GM10266 (cell line): Measurements from ENCODE around the gene NSD2.

Experiments
- DNase-seq: peaks from one replicate; pipeline ENCODE4 v3.0.0; 2012; ENCODE audit errors: extremely low spot score
- CTCF ChIP-seq: IDR thresholded peaks from 2 replicates; pipeline ENCODE4 v1.5.1; 2012; ENCODE audit warnings: mild to moderate bottlenecking, low read depth; ENCODE audit not compliant: control insufficient read depth, insufficient read depth; ENCODE audit errors: missing control alignments

The NSD2 gene

GRCh38 chr4:1964443-1964842 lies 93.2 kb downstream of the NSD2 start:
- no peak for TF ChIP-seq CTCF
- DNase-seq = no peak

DNA sequence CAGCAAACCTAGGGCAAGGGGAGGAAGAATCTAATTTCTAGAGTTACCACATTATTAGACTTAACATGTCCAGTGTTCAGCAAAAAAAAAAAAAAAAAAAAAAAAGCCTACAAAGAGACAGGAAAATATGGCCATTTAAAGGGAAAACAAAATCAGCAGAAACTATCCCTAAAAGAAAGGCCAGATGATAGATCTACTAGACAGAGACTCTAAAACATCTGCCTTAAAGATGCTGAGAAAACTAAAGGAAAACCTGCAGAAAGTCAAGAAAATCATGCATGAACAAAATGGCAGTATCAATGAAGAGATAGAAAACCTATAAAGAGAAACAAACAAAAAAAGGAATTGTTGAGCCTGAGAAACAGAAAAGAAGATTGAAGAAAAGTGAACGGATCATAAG lies 93.8 kb downstream of the NSD2 start:
- no peak for DNase-seq
- no peak for TF ChIP-seq CTCF

GRCh38 chr4:1967512-1968149 lies 96.4 kb downstream of the NSD2 start:
- no peak for DNase-seq
- TF ChIP-seq CTCF = no peak

DNA sequence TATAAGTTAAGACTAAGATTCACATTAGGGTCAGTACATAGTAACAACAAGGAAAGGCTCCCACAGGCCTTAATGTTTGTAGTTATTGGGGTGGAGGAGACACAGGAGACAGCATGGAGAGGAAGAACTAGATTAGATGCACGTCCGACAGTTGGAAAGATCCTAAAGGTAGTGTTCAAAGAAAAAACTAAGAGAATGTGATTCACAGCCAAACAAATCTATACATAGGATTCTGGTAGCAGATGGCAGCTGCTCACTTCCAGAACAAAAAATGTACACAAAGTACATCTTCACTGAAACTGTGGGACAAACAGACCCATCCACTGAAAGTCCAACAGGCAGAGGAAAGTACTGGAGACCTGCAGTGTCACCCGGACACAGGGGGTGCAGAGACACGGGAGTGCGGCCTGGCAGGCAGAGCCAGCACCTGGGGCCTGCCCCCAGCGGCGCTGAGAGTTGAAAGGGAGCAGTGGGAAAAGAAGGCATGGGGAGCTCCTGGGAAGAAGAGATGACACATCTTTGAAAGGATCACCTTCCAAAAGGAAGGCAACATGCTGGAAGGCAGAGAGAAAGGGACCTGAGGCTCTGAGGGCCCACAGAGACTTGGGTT lies 97.6 kb downstream of the NSD2 start:
- no peak for DNase-seq
- no peak for TF ChIP-seq CTCF

- TF ChIP-seq CTCF = no peak
- no peak for DNase-seq
Measured at GRCh38 chr4:1969928-1970723, 98.9 kb downstream of the NSD2 start.

DNA sequence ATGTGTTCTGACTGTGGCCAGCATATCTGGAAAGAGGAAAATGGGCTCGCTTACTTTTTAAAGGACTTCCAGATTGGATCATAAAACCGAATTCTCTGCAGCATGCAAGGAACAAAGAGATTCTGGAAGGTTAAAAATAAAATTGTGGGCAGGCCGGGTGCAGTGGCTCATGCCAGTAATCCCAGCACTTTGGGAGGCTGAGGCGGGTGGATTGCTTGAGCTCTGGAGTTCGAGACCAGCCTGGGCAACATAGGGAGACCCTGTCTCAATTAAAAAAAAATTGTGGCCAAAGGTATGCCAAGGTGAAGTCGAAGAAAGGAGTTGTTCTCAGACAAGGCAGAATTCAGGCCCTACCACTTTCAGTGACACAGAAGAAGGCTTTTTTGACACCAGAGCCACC lies 99.7 kb downstream of the NSD2 start:
- no peak for TF ChIP-seq CTCF
- DNase-seq = no peak

DNA sequence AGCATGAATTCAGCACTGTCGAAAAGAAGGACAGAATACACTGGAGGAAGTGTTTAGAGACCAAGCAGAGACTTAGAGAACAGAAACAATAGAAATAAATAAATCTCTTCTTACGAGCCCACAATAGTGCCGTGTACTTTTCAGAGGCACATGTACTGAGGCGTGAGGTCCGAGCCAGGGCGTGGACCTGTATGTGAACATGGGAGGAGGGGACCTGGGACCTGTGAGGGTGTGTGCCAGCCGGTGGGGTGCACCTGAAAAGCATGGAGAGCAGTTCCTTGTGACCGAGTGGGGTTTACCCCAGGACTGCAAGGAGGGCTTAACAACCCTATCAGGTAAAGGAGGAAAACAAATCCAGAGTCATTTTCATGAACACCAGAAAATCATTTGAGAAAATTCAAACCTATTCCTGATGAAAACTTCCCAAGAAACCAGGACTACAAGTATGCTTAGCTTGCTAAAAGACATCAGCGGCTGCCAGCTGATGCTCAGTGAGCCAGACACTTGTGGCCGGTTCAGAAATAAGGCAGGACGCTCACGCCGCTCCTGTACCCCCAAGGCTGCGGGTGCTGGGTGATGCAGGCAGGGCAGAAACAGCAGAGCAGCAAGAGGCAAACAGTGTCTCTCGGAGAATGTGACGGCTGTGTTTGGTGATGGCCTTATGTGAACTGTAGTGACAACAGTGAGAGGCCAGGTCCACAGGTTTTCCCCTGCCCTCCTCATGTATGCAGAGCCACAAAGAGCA lies 100.4 kb downstream of the NSD2 start:
- DNase-seq = no peak
- TF ChIP-seq CTCF = no peak
